NCI-H128 (cell line): Measurements from ENCODE around the gene ZNF76.
A peak's percentile ranks its signal among the peaks of the same experiment; 100 is the strongest.

ENCODE experiments used
- DNase-seq: peaks from one replicate; lab custom pipeline; 2025; ENCODE audit not compliant: unreplicated experiment; lab: John Stamatoyannopoulos, UW

ZNF76 gene

DNA sequence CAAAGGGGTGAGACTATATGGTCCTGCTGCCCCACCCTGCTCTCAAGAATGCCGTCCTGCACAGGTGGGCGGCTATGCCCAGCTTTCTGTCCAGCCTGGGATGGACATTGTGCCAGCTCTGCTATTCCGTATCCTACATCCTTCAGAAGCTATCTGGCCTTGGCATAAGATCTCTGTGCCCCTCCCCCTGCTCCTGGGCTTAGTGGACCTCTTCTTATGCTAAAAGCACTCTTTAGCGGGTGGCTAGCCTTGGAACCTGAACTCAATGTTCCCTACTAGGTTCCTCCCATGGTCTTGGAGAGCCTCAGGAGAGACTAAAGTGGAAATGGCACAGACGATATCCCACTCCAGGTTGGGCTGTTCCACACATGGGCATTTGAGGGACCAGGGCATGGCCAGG, 23.3 kb upstream of the ZNF76 start:
- DNase-seq, result no peak

DNA sequence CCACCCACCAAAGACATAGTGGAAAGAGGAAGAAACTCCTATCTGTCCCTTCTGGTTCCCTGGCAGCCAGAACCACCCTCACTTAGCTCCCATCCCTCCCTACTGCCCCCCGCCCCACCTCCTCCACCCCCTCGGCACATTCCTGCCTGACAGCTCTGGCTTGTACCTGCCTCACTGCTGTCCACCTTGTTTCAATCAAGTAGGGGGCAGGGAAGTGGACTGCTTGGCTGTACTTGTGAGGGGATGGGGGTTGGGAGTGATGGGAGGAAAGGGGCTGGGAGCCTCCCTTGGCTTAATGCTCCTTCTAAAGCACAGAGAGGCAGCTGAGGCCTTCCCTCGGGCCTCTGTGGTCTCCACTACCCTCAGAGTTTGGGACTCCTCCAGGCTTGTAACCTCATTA, 22.1 kb upstream of the ZNF76 start:
- DNase-seq, result no peak

DNA sequence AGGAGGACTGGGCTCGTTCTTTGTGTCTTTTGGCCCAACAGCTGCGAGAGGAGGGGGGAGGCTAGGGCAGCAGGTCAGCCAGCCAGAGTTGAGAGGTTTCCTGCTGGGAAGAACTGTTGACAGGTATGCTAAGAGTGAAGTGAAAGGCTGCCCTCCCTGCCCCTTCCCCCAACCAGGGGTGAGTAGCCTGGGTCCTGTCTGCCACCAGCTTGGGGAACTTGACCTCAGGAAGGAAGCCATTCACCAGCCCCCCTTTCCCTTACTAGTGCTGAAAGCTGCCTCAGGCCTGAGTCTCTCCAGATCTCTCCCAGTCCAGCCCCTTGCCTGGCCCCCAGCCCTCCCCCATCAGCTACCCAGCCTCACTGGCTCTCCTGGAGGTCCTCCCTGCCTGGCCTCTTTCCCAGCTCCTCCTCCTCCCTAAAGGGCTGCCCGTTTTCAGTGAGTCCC, 20.7 kb upstream of the ZNF76 start:
- no peak for DNase-seq

DNA sequence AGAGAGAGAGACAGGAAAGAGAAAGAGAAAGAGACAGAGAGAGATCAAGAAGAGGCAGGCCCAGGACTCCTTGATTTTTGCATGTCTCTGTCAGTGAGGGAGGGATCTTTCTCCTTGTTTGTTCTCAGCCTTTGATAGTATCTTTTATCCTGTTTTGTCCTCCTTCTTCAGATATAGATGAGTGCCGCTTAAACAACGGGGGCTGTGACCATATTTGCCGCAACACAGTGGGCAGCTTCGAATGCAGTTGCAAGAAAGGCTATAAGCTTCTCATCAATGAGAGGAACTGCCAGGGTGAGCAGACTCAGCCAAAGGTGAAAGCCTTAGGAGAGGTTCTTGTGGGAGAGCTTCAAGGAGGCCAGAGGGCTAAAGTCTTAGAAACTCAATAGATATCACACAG, 20.0 kb upstream of the ZNF76 start:
- no peak for DNase-seq

DNA sequence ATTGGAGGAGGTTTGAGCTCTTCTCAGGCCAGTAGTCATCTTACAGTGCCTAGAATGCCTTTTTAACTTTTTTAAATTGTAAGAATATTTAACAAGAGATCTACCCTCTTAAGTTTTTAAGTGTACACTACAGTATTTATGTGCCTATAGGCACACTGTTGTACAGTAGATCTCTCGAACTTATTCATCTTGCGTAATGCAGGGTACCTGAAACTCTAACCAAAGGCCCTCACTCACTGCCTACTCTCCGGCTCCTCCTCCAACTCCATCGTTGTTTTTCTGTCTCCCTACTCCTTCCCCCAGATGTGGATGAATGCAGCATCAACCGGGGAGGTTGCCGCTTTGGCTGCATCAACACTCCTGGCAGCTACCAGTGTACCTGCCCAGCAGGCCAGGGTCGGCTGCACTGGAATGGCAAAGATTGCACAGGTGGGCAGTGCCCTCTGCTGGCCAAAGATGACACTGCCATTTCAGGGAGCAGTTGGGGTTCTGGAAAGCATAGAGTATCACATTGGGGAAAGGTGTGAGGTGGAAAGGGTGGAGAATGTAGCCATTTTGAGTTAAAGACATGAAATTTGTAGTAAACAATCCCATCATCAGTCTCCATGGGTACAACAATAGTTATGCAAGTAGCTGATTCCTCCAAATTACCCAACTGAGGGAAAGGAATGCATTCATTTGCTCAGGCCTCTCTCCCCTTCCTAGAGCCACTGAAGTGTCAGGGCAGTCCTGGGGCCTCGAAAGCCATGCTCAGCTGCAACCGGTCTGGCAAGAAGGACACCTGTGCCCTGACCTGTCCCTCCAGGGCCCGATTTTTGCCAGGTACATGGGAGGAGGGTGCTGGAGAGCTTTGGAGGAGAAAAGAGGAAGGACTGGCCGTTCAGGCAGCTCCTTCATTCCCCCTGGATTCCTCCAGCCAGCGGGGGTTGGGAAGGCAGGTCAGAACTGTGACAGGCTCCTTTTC, 18.4 kb upstream of the ZNF76 start:
- DNase-seq, result peak; percentile 66

DNA sequence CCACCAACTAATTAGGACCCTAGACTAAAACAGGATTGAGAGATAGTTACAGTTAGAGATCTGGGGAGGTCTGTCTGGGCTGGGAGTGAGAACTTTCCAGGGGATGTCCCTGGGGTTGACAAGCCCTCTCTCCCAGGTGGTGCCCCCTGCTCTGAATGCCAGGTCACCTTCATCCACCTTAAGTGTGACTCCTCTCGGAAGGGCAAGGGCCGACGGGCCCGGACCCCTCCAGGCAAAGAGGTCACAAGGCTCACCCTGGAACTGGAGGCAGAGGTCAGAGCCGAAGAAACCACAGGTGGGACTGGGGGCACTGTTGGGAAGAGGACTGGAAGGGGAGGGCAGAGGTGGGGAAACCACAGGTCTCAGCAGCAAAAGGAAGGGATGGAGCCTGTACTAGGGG, 17.0 kb upstream of the ZNF76 start:
- no peak for DNase-seq

DNA sequence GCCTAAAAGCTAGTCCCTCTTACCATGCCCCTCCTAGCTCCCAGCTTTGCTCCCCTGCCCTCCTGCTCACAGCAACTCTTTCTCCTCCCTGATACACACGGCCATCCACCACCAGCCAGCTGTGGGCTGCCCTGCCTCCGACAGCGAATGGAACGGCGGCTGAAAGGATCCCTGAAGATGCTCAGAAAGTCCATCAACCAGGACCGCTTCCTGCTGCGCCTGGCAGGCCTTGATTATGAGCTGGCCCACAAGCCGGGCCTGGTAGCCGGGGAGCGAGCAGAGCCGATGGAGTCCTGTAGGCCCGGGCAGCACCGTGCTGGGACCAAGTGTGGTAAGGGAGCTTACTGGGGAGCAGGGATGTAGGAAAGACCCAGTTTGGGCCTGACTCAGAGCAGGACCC, 16.6 kb upstream of the ZNF76 start:
- DNase-seq, result no peak

DNA sequence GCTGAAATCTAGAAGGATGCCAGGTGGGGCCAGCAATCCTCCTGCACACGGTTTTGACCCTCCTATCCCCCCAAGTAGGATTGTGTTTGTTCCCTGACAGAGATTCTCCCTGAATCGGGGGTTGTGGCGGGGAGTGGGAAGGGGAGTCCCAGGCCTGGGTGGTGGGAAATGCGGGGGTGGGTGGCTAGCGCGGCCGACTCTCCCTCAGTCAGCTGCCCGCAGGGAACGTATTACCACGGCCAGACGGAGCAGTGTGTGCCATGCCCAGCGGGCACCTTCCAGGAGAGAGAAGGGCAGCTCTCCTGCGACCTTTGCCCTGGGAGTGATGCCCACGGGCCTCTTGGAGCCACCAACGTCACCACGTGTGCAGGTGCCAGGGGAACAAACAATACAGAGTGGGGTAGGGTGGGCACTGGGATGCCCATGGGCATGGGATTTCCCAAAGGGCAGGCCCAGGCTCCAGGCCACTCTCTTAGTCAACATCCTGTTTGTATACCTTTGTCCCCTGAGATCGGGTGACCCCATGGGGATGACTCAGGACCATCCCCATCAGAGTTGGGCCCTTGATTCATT, 16.1 kb upstream of the ZNF76 start:
- DNase-seq, result no peak

DNA sequence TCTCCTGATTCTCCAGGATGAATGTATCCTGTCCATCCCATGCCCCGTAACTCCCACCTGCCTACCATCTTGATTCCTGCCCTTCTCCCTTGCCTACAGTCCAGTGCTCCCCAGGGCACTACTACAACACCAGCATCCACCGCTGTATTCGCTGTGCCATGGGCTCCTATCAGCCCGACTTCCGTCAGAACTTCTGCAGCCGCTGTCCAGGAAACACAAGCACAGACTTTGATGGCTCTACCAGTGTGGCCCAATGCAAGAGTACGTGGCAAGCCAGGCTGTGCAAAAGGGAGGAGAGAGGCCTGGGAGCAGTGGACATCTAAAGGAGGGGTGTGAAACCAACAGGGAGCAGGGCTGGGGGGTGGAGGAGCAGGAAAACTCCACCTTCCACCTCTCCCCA, 15.0 kb upstream of the ZNF76 start:
- DNase-seq, result no peak

DNA sequence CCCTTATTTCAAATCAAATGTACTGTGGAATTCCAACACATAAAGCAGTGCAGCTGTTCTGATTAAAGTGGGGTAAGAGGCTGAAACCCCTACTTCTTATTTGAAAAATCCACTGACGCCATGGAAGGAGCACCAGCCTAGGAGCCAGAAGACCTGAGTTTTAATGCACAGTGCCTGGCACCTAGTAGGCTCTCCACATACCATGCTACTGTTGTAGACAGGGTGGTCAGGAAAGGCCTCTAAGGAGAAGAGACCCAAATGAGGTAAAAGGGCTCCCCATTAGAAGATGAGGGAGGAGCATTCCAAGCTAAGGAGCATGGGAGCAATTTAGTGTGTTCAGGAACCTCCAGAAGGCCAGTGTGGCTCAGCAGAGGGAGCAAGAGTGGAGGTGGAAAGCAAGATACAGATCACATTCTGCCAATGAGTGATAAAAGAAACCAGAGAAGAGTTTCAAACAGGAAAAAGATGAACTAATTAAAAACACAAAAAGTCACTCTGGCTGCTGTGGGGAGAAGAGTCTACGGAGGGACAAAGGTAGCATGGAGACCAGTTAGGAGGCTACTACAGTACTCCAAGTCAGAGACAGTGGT, 11.8 kb upstream of the ZNF76 start:
- DNase-seq, result no peak

DNA sequence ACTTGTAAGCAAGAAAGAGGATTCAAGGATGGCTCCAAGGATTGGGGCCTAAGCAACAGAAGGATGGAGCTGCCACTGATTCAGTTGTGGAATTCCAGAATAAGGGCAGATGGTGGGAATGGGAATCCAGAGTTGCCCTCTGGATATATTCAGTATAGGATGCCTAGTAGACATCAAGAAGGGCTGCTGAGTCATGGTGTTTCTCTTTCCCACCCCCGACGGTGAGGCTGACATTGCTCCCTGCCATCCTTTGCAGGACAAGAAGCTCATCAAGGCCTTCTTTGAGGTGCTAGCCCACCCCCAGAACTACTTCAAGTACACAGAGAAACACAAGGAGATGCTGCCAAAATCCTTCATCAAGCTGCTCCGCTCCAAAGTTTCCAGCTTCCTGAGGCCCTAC, 11.2 kb upstream of the ZNF76 start:
- DNase-seq, result no peak

DNA sequence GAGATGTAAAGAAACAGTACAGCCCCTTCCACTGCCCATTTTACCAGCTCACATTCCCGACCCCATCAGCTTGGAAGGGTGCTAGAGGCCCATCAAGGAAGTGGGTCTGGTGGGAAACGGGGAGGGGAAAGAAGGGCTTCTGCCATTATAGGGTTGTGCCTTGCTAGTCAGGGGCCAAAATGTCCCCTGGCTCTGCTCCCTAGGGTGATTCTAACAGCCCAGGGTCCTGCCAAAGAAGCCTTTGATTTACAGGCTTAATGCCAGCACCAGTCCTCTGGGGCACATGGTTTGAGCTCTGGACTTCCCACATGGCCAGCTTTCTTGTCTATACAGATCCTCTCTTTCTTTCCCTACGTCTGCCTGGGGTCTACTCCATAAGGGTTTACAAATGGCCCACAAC, 10.6 kb upstream of the ZNF76 start:
- no peak for DNase-seq

DNA sequence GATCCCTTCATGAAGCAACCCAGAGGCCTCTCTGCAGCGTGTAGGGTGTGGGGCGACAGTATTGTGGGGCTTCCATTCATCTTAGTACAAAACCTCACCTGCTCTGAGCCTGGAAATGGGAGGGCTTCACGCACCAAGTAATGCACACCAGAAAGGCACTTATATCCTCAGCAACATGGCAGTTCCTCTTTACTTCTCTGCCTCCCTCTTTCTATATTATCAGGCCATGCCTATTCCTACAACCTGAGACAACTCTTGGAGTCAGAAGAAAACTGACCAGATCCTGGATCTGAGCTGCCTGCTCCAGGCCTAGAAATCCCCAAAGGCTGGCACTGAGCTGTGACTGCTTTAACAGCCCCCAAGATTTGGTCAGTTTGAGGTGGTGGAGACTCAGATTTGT, 7.6 kb upstream of the ZNF76 start:
- no peak for DNase-seq

DNA sequence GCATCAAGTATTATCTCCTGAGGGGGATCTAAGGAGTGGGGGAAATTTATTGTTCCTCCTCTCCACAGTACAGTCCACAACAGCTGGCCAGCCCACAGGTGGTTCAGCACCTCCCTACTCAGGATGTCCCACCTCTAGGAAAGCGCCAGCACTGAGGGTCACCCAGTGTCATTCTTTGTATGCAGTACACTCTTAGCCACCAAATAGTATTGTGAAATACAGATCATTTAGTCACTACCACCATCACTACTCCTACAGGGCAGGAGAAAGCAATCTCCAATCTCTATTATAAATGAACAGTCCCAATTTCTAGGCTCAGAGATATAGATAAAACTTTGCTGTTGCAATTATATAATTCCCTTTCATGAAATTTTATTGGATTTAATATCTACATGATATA, 6.3 kb upstream of the ZNF76 start:
- DNase-seq, result no peak

DNA sequence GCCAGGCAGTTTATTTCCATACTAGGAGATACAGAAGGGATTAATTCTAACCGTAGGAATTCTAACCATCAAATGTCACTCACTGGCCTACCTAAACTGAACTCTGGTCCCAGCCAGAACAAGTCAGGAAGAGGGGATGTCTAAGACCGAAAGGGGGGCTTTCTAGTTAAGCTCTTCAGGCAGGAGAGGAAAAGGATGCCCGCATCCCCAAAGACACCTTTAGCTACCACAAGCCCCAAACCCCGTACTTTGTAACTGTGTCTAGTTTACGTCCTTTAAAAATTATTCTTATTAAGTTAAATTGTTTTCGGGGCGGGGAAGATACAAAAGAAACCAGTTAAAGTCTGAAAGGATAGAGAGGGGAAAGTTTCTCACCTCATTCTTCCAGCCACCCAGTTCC, 1.2 kb upstream of the ZNF76 start:
- no peak for DNase-seq

DNA sequence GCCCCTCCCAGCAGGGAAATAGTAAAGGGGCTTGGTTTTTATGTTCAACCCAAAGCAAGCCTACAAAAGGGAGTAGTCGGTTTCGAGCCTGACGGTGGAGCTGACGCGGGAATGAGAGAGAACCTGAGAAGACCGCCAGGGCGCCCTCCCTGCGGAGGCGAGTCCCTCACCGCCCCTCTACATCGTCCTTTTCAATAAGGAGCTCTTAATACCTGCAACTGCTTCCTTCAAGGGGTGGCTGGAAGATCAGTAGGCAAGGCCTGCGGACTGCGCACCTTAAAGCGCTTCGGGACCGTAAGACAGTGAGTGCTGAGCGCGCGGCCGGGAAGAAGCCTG, 709 bp upstream of the ZNF76 start:
- DNase-seq, result no peak

DNA sequence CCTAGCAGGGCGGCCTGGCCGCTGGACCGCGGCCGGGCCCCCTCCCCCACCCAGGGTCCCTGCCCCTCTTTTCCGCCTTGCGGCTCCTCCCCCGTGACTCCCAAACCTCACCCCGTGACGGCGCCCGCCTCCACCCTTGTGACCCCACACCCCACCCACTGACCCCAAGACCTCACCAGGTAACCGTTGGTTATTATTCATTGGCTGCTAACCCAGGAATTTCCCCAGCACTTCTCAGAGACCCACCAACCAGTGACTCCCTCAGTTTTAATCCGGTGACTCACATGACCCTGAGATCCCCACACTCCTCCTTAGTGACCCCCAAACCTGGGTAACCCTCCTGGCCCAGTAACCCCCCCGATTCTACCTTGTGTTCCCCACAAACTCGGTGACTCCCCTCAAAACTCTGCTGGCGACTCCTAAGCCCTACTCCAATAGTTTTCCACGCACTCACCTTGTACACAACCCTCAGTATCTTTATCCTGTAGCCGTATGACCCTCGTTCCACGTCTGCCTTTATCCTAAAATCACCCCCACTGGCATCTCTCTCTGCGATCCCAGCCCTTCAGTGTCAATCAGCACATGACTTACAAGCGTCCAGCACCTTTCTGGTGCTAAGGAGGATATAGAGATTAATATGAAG, 534 bp downstream of the ZNF76 start:
- no peak for DNase-seq

DNA sequence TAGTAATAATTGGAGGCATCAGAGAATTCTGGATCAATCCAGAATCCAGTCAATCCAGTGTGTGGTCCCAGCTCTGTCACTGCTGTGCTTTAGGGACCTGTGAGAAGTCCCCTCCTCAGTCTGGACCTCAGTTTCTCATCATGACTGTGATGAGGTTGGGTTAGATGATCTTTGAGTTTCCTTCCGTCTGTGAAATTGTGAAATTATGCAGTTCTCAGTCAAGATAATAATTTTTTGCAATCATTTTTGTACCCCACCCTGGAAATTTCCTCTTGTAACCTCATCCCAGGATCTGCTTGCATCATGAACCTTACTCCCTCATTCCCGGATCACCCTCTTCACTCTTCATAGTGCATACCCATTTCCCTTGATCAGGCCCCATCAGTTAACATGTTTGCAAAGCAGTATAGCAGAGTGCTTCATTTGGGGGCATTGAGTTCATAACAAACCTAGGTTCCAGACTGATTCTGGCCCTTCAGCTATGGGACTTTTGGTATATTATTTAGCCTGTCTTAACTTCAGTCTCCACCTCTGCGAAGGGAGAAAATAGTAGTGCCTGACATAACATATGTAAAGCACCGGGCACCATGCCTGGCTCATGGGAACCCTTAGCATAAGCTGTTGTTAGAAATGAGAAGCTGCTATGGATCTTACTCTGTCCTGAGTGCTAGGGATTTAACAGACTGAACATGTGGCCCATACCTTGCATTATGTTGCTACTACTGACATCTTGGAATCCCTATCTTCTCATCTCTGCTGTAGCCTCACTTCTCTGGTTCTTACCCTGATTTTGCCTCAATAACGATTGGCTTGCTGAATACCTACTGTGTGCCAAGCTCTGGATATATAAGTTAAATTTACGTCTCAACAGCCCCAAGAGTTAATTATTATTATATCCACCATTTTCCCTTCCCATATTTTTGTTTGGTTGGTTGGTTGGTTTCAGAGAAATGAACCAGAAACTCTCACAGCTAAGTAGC, 1.3 kb downstream of the ZNF76 start:
- no peak for DNase-seq

DNA sequence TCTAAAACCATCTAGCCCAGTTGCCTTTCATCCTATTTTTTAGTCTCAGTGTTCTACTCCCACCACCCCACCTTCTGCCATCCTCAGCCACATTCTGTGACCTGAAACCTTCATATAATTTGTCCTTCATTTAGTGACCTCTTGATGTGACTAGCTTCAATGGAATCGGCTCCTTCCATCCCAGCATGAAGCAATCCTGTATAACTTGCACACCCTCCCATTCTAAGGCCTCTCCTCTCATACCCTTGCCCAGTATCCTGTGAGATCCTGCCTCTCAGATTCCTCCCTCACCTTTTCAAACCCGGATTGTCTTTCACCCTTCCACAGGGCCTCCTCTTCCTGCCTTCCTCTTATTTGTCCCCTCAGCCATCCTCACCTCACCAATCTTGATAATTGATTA, 3.1 kb downstream of the ZNF76 start:
- DNase-seq, result no peak

DNA sequence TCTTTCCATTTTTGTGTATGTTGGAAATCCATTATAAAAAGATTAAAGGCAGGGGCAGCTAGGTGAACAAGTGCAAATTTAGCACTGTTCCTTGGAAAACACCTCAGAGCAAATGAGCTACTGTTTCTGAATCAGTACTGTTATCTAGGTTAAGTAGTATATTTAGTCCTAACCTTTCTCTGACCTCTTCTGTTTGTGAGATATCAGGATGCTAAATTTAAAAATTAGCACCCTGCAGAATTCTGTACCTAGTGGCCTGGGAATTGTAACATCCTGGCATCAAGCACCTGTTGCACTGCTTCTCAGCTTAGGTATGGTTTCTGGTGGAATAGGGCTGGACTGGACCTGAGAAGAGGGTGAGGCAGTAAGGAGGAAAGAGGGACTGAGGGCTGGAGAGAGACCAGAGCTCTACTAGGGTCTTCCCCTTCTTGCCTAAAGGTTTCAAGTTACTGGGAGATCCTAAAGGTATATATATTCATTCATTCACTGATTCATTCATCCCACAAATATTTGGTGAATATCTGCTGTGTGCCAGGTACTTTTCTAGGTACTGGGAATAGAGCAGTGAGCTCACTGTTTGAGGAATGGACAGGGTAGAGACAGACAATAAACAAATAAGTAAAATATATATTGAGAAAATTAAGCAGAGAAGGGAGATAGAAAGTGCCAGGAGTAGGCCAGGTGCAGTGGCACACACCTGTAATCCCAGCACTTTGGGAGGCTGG, 5.2 kb downstream of the ZNF76 start:
- no peak for DNase-seq
